ENCODE results near the gene ITGBL1.

Gene ITGBL1

DNA sequence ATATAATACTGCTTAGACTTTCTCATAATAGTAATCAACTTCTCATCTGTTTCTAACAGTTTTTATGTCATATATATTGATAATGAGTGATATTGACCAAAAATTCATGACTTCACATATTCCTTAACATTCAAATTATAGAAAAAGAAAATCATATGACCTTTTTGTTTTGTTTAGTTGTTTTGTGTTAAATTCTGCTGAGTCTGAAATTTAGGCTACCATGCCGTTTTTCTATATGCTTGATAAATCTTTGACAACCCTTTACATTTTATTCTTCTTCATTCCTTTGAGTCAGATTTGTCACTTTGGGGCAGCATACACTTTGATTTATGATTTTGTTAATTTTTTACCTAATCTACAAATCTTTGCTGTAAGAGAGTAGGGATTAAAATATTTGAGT is 176.4 kb downstream of the ITGBL1 start:
- no peak for DNase-seq (ENCODE audit: low read depth)

DNA sequence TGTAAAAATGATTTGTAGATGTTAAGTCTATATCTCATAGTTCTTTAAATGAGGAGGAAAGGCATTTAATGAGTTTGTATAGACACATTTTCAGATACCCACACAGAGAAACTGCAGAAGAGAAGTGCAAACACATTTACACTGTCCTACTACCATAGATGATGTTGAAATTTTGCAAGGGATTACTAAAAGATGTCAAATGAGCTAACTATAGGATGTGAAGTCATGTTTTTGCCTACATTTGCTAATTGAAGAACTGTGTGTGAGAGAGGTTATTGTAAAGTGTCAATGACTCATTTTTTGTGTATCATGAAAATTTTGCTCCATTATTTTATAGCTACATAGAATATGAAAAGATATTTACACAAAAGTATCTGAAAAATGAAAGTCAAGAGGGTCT is 178.9 kb downstream of the ITGBL1 start:
- no peak for DNase-seq (ENCODE audit: low read depth)

DNA sequence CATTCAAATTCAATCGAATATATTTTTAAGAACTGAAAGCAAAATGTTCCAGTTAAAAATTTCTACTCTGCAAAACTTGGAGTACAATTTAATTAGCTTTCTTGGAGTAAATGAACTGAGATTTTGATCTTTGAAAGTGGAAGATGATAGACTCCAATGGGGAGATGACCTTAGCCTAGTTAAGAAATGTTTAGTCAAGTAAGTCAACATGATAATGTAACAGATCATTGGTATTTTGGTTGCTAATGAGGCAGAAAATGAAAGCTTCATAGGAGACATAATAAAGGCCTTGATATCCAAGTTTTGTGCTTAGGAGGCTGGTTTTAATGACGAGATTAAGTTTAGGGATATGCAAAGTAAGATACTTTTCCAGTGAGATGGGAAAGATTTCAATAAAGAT is 181.7 kb downstream of the ITGBL1 start:
- no peak for DNase-seq (ENCODE audit: low read depth)

DNA sequence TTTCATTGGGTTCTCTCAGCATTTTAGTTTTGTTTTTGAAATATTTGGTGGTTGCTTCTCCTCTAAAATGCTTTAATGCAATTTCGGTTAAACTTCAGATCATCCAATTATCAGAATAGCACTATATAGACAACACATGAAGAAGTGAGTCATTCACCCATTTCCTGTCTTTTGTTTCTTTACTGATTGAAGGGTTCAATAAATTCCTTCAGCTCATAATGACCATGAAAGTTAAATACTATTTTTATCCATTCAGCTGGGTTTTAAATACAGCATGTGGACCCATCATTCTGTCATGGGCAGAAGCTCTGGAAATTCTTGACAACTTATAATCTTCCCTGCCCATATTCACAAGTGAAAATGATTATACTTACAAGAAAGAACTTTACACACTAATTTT is 187.2 kb downstream of the ITGBL1 start:
- no peak for DNase-seq (ENCODE audit: low read depth)

DNA sequence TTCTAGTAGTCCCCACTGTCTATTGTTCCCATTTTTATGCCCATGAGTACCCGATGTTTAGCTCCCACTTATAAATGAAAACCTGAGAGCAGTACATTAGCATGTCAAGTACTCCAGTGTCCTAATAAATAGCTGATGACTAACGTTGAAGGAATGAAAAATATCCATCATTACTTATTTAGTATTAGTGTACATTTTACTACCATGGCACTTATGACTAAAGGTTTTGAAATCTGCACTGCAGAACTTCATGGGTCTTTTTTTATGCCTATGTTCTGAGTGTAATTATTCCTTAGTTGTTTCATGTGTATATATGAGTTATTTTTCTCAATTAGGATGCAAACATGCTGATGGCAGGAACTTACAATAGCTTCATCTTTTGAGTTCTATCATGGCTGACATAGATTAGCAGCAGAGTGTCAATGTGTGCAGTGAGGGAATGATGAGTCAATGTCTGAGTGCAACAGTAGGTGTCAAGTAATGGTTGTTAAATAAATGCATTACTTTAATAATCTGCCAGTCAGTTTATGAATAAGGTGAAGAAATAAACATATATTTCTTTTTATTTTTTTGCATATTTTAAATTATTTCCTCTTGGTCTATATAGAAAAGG is 188.4 kb downstream of the ITGBL1 start:
- DNase-seq (ENCODE audit: low read depth): no peak

DNA sequence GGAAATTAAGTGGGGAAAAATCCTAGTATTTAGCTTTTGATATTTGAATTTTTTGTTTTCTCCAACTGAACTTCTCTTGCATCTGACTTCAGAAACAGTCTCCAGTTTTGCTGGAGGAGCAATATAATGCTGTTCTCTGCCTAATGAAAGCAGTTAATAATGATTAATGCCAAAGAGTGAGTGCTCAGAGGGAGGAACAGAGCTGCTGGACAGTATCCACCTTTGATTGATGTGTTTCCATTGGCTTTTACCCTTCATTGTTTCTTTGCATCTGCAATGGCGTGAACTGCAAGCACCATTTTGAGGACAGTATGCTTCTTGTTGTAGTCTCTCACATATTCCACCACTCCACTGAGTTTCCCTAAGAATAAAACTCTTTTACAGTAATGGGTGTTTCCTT is 193.4 kb downstream of the ITGBL1 start:
- no peak for DNase-seq (ENCODE audit: low read depth)

DNA sequence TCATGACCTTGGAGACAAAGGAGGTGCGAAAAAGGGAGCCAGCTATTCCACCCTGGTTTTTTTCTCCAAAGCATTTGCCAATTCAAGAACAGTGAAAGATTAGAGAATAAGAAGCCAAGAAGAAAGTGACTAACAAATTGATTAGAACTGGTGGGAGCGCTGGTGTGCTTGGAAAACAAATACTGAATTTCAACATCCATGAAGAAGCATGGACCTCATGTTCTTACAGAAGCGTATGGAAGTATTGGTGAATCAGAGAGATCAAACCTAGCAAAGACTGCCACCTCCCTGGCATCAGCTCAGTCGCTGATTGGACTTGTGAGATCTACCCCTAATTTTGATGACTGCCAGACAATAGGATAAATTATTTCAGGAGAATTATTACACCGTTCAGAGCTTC is 195.3 kb downstream of the ITGBL1 start:
- DNase-seq (ENCODE audit: low read depth): no peak

DNA sequence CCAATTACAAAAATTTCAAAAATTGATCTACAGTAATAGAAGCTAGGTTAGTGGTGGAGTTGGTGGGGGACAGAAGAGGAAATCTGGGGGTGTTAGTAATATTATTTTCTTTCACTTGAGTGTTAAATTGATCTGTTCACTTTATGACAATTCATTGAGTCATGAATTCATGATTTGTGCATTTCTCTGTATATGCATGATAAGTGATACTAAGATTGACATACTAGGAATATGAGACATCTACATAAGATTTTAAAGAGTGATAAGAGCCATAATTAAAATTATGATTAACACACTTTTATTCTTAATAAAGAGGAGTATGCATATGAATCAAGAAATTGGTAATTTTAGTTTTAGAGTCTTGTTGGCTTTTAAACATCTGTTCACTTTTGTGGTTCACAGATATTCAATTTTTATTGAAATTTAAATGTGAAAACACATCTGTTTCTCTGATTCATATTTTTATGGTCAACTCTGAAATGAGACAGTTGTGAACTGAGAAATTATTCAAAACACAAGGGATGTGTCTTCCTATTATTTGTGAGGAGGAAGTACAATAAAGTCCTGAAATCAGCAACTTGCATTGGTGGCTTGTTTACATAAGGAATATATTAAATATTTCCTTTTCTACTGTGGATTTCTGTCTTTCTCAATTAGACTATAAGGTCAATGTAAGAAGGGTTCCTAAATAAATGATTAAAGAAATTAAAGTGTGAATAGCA is 196.5 kb downstream of the ITGBL1 start:
- DNase-seq (ENCODE audit: low read depth): no peak

DNA sequence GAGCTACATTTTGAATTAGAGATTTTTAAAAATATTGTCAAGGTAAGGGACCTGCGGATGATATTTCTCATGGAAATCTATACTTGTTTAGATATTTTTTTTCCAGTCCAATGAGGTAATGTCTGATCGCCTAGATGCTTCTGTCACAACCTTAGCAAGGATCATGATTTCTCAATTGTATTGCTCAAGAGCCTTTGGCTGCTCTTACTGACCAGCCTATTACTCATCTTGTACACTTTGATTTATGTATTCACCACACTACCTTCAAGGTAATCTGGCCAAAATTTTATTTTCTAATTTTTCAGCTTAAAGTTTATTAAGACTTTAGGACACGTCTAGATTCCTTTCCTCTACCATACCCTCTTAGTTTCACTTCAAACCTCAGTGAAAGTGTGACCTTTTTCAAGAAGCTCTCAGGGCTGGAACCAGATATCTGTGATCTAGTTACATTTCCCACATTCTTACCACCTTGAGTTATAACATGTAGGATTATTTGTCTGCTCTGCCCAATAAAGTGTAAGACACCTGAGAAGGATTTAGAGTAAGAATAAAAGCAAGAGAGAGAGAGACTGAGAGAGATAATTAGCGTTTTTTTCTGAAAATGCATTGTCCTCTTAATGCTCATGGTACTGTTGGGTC is 197.1 kb downstream of the ITGBL1 start:
- DNase-seq (ENCODE audit: low read depth): no peak

DNA sequence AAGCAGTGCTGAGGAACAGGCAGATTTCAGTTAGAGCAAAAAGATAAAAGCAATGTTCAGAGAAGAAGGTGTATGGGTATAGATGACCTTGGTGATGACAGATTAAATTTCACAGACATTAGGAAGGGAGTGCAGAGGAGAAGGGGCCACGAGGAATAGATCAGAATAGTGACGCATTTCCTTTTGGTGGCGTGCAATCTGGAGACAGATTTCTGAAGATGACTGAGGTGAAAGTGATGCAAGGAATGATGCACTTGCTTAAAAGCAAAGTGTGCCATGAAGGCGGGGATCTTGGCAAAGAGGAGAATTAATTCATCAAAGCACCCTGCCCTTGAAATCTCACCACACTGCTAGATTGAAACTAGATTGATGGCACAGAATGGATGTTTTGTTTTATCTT is 202.4 kb downstream of the ITGBL1 start:
- no peak for DNase-seq (ENCODE audit: low read depth)

DNA sequence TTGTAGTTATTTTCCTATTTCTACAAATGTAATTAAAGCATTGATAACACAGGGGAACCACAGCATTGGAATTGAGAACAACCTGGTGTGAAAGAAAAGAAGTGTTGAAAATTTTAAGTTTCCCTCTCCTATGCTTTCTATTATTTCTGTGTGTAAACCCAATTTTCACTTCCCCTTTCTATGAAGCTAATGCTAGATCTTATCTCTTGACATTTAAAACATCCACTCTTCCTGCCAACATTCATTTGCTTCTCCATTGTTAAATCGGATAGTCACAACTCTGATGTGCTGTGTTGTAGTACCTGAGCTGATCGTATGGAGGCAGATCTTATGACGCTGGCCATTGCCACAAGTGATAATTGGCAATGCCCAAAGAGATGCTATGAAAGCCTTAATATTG is 203.0 kb downstream of the ITGBL1 start:
- no peak for DNase-seq (ENCODE audit: low read depth)

DNA sequence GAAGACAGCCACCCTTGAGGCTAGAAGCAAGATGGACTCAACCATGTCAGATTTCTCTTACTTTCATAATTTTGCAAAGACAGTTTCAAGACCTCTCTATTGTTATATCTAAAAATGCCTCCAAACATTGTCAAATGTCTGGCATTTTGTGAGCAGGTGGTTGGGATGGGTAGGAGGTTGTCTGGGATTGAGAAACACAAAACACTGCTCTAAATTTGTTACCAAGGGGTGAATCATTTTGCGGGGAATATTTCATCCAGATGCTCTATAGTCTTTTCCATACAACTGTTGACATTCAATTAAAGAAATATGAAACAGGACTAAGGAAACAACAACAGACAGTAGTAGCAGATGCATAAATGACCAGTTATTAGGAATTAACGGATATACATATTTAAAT is 208.2 kb downstream of the ITGBL1 start:
- no peak for DNase-seq (ENCODE audit: low read depth)

DNA sequence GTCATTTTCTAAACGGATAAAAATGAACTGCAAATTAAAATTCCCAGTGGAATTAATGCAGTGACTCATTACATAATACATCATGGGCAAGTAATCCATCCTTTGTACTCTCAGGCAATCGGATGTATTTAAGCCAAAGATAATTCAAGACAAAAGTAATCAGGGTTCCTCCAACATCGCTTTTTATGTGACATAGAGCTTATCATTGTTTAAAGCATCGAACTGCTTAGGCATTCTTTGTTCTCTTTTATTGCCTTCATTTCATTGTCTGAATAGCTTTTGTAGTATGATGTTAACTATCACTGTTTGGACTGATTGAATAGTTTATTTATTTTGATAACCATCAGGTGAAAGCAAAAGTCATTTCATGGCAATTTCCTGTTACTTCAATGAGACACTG is 209.4 kb downstream of the ITGBL1 start:
- no peak for DNase-seq (ENCODE audit: low read depth)

DNA sequence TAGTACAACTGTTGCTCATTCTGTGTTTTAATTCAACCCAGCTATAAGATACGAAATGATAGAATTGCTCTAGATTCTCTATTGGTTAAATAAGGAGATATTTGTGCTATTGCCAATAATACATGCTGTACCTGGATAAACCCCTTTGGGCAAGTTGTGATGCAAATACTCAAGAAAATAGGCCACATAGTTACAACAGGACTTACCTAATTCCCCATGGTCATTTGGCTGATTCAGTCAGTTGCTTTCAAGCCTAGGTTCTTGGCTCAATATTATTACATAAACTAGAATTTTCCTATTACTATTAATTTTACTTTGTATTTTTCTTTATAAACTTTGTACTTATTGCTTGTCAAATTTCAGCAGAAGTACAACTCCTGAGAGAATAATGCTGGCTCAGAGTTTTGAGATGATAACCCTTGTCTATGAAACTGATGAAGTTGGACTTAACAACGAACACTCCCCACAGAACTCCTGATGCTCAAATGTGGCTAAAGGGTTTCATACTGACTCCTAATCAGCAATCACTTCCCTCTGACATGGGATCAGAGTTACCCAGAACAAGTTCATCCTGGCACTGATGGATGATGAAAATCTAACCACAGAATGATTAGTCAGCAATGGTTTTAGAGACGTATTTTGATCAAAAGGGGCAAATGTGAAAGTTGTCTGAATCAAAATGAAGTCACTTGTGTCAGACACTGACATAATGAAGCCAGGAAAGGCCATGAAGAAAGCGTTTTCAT is 221.1 kb downstream of the ITGBL1 start:
- DNase-seq (ENCODE audit: low read depth): no peak

DNA sequence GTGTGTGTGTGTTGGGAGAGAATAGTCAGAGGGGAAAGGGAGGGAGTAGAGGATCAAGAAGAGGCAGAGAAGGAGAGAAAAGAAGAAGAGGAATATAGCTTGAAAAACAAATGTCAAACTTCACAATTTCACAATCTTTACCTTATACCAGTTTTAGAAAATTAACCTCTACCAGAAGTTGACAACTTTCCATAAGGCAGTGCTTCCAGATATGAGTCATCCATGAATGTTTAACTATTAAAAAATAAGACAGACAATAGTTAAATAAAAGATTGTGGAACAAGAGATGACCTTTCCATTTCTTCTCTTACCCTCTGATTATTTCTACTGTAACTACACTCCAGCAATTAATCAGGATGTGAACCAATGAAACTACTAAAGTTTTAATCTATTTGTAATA is 229.4 kb downstream of the ITGBL1 start:
- DNase-seq (ENCODE audit: low read depth): no peak

DNA sequence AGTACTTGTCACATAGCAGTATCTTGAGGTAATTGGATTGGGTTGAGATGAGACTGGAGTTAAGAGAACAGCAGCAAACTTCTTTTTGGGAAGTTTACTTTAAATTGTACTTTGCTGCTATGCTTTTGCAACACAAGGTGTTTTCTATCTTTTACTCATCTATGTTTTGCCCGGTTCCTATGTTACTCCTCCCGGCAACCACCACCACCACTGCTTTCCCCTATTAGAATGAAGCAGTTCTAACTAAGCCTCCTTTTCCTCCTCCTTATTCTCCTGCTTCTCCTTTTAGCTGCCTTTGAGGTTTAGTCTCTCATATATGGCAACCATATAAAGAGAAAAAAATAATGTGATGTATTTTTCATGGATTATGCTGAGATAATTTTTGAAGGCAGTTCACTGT is 233.5 kb downstream of the ITGBL1 start:
- DNase-seq (ENCODE audit: low read depth): no peak

DNA sequence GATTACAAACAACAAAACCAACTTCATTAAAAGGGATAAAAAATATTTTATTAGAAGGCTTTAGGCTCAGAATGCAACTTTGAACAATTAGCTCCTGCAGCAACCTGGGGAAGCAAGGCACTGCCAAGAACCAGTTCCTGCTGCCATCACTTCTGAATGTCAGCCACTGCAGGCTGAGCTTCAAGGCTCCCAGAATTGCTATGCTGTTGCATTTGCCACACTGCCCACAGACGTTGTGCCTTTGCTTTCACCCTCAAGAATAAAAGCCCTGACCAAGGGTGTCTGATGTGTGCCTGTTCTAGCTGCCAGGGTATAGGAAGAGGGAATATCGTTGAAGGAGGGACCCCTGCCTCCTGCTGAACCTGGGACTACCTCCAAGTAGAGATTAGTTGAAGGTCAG is 238.4 kb downstream of the ITGBL1 start:
- no peak for DNase-seq (ENCODE audit: low read depth)

DNA sequence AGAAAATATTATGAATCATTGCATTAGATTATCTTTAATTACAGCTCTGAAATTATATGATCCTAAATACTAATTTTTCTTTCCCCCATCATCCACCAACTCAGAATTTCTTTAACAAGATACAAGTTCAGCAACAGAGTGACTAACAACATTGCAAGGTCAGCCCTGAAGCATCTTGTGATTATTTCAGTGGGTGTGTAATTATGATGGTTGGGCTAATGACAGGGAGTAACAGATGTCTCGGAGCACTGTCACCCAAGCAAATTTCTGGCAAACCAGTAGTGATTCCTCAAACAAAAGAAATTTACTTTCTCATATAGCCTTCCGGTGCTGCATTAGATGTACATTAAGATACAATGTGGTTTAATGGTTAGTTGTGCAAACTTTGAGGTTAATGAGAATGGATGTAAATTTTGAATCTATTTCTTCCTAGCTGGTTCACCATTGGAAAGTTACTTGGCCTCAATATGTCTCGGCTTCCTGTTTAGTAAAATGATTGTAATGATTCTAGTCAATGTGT is 238.9 kb downstream of the ITGBL1 start:
- DNase-seq (ENCODE audit: low read depth): no peak

DNA sequence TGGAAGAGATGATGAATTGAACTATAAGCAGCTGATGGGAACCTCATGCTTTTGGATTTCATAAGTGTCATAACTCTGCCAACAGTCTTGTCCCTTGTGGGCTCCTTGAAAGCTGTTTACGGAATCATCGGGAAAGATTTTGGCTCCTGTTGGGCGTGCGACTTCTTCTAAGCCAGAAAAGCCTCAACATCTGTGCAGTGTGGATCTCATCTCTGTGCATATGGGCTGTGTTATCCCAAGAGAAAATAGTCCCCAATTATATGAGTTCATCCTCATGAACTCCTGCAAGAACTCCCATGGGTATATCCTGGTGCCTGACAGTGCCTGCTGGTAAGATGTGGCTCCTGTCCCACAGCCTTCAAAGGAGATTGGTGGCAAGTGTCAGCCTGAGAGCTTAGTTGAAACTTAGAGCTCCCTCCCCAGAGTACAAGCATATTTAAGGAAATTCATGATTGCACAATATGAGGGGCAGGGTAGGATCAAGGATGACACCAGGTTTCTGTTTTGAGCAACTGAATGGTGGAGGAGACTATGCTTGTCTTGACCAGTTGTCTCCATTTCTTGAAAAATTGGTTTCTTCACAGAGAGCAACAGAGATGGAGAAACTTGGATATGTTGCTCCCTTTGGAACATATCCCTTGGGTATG is 243.5 kb downstream of the ITGBL1 start:
- DNase-seq (ENCODE audit: low read depth): no peak

DNA sequence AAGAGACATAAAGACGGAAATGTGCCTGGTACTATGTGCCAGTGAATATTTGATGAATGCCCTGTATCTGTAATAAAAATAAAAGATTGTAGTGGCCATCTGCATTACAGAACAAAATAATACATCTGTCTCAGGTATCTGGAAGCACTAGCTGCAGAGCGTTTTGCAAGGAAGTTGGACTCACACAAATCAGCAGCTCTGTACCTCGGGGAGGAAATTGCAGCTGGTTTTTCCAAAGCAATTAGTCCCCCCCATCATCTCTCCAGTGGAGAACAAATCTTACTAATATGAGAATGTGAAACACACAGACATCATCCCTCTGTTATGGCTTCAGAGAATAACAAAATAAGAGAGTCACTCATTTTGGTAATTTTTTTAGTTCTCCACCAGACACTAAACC is 245.3 kb downstream of the ITGBL1 start:
- DNase-seq (ENCODE audit: low read depth): no peak

DNA sequence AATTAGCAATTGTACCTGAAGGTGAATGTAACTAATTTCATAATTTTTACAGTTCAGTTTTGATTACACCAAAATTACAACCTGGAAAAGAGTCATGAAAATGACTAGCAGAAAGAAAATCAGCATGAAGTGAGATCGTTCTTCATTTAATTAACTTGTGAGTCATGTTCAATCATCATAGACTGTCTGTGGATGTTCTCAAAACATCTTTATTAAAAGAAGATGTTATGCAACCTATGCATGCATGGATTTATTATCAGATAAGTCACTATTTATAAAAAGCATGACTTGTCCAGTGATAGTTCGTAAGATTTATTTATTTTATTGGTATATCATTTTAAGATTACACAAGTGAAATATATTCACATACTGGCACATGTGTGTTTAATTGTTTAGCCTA is 245.9 kb downstream of the ITGBL1 start:
- no peak for DNase-seq (ENCODE audit: low read depth)

DNA sequence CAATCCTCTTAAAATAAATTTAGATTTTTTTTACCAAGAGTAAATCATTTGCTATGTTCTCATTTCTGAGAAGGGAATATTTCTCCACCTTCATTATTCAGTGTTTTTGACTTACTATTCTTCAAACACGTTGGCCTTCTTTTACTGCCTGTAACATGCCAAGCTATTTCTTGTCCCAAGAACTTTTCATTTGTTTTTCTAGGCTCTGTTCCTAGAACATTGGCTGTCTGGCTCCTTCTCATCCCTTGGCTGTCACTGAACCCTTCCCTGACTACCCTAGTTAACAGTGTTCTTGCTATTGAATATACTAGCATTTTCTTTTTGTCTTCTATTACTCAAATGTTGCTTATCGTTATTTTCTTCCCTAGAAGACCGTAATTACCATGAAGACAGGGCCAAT is 248.1 kb downstream of the ITGBL1 start:
- DNase-seq (ENCODE audit: low read depth): no peak
